Keratinocyte (primary cell): ENCODE data around the gene TDRD3. TPM values are rescaled to one million over a fixed set of nuclear protein-coding genes. Genes with fewer than 3 reads are reported as not detected.

Experiments
- DNase-seq: peaks from one replicate; pipeline ENCODE4 v3.0.0-alpha.2; 2011; ENCODE audit warnings: low read depth, missing footprints, low spot score
- FAIRE-seq: peaks from 2 replicates; lab custom pipeline; 2011; peaks lifted over from hg19 to GRCh38; lab: Jason Lieb, UNC
- H2AFZ ChIP-seq: 2 replicates; pipeline ENCODE4 v1.6.0; 2012; ENCODE audit warnings: low read length, control low read depth, inconsistent platforms; ENCODE audit not compliant: control insufficient read depth
- H3K27ac ChIP-seq: 2 replicates; pipeline ENCODE4 v1.5.1; 2011; ENCODE audit warnings: low read length; ENCODE audit not compliant: control insufficient read depth, insufficient read depth
- H3K27me3 ChIP-seq: 3 replicates; pipeline ENCODE4 v1.6.0; 2011; ENCODE audit warnings: low read length; ENCODE audit not compliant: control insufficient read depth, insufficient read depth; ENCODE audit errors: extremely low read depth
- H3K36me3 ChIP-seq, 2 experiments: 2 replicates in 1 of 2; 3 replicates in 1 of 2; pipeline ENCODE4 v1.5.1; 2011; ENCODE audit warnings: low read length in 2 of 2, mild to moderate bottlenecking in 1 of 2; ENCODE audit not compliant: control insufficient read depth in 2 of 2, insufficient read depth in 2 of 2; ENCODE audit errors: extremely low read depth in 1 of 2
- H3K4me1 ChIP-seq: 3 replicates; pipeline ENCODE4 v1.5.1; 2011; ENCODE audit warnings: low read length; ENCODE audit not compliant: control insufficient read depth, insufficient read depth; ENCODE audit errors: extremely low read depth
- H3K4me2 ChIP-seq: 3 replicates; pipeline ENCODE4 v1.6.0; 2011; ENCODE audit warnings: low read depth, low read length; ENCODE audit not compliant: control insufficient read depth, insufficient read depth; ENCODE audit errors: extremely low read depth
- H3K4me3 ChIP-seq, 3 experiments: fragments of 200-600 bp in 1 of 3; sonication (generic) in 1 of 3; 2 replicates in 2 of 3; 3 replicates in 1 of 3; pipeline ENCODE4 v1.5.1; 2011 to 2016; ENCODE audit warnings: low read length in 3 of 3, mild to moderate bottlenecking in 3 of 3, control low read depth in 2 of 3, inconsistent platforms in 1 of 3, low read depth in 1 of 3, mixed read lengths in 1 of 3, mixed run types in 1 of 3, moderate library complexity in 1 of 3; ENCODE audit not compliant: control insufficient read depth in 2 of 3, insufficient read depth in 2 of 3; ENCODE audit errors: extremely low read depth in 1 of 3
- H3K79me2 ChIP-seq: 2 replicates; pipeline ENCODE4 v1.6.0; 2012; ENCODE audit warnings: low read length; ENCODE audit not compliant: control insufficient read depth, insufficient read depth
- H3K9ac ChIP-seq: 3 replicates; pipeline ENCODE4 v1.6.0; 2011; ENCODE audit warnings: low read length; ENCODE audit not compliant: control insufficient read depth, insufficient read depth; ENCODE audit errors: extremely low read depth
- H3K9me1 ChIP-seq: 3 replicates; pipeline ENCODE4 v1.6.0; 2011; ENCODE audit warnings: low read length; ENCODE audit not compliant: control insufficient read depth, insufficient read depth; ENCODE audit errors: extremely low read depth
- H3K9me3 ChIP-seq: 2 replicates; pipeline ENCODE4 v1.5.1; 2012; ENCODE audit warnings: low read depth, low read length; ENCODE audit not compliant: control insufficient read depth
- H4K20me1 ChIP-seq: 3 replicates; pipeline ENCODE4 v1.6.0; 2011; ENCODE audit warnings: low read length; ENCODE audit not compliant: control insufficient read depth, insufficient read depth; ENCODE audit errors: extremely low read depth
- EZH2 ChIP-seq: IDR thresholded peaks from one replicate; pipeline ENCODE4 v1.6.1; 2012; ENCODE audit warnings: inconsistent platforms, mild to moderate bottlenecking, low read length, moderate library complexity
- dilution Hi-C: fragments of 300-500 bp; cut with MboI; formaldehyde crosslinking; loops from one replicate; pipeline ENCODE4 v1.7.0; 2020; ENCODE audit warnings: low sequenced_read_pairs; ENCODE audit not compliant: extremely low pct_ligation_motif_present
- polyA plus RNA-seq, 5 experiments: library from polyadenylated mRNA; depleted of rRNA in 3 of 5; stranded (reverse) in 3 of 5; stranded (forward) in 1 of 5; unstranded in 1 of 5; fragments of >200 nt; gene quantifications; 1 replicate in 1 of 5; 2 replicates in 3 of 5; 3 replicates in 1 of 5; pipeline versions ENCODE4 v1.2.1 to v1.2.3, GENCODE V29; 2011 to 2012; ENCODE audit warnings: missing spikeins in 2 of 5, low read depth in 1 of 5, low replicate concordance in 1 of 5
- TF ChIP-seq, protein P1 (sequence below), 3 experiments: IDR thresholded peaks in 1 of 3; conservative IDR thresholded peaks in 1 of 3; optimal IDR thresholded peaks in 1 of 3; 2 replicates in 2 of 3; 3 replicates in 1 of 3; pipeline versions ENCODE3 to v1.5.1; 2011; ENCODE audit warnings: low read length in 3 of 3, mild to moderate bottlenecking in 3 of 3, moderate library complexity in 2 of 3, control low read depth in 1 of 3, inconsistent platforms in 1 of 3; ENCODE audit not compliant: insufficient read depth in 2 of 3; ENCODE audit errors: extremely low read depth in 1 of 3

The TDRD3 gene
- polyA plus RNA-seq, 1 donor (not counting 4 experiments of a cell fraction or from before 2014, with no cell fraction given), result 10.7 TPM

DNA sequence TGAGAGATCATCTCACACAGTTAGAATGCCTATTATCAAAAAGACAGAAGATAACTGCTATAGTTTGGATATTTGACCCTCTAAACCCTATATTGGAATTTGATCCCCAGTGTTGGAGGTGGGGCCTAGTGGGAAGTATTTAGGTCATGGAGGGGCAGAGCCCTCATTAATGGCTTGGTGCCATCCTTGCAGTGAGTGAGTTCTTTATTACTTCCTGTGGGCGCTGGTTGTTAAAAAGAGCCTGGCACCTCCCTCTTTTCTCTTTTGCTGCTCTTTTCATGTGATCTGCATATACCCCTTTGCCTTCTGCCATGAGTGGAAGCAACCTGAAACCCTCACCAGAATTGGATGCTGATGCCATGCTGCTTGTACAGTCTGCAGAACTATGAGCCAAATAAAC is 66.8 kb downstream of the TDRD3 start:
- no peak for DNase-seq
- Histone ChIP-seq H2AFZ (no peak overlapping the region), H3K27me3 (no peaks in the 10 kb centered on the region), H3K9ac (no peak overlapping the region), H3K9me3 (no peaks in the 10 kb centered on the region), H3K9me1 (no peaks in the 10 kb centered on the region), H4K20me1 (no peaks in the 10 kb centered on the region), H3K4me2 (no peak overlapping the region), H3K27ac (no peak overlapping the region), H3K4me1 (no peaks in the 10 kb centered on the region), H3K79me2 (no peaks in the 10 kb centered on the region), H3K4me3 (no peak overlapping the region), H3K36me3 (no peaks in the 10 kb centered on the region)
- no peak for FAIRE-seq
- dilution Hi-C loops, result no loop called here
- no peak for TF ChIP-seq EZH2
- TF ChIP-seq, protein P1, sequence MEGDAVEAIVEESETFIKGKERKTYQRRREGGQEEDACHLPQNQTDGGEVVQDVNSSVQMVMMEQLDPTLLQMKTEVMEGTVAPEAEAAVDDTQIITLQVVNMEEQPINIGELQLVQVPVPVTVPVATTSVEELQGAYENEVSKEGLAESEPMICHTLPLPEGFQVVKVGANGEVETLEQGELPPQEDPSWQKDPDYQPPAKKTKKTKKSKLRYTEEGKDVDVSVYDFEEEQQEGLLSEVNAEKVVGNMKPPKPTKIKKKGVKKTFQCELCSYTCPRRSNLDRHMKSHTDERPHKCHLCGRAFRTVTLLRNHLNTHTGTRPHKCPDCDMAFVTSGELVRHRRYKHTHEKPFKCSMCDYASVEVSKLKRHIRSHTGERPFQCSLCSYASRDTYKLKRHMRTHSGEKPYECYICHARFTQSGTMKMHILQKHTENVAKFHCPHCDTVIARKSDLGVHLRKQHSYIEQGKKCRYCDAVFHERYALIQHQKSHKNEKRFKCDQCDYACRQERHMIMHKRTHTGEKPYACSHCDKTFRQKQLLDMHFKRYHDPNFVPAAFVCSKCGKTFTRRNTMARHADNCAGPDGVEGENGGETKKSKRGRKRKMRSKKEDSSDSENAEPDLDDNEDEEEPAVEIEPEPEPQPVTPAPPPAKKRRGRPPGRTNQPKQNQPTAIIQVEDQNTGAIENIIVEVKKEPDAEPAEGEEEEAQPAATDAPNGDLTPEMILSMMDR (optimal IDR thresholded peaks at IDR 0.05 in 1 of 3, IDR thresholded peaks at IDR 0.05 in 1 of 3, conservative IDR thresholded peaks at IDR 0.05 in 1 of 3; ENCODE audit: extremely low read depth in 1 of 3, insufficient read depth in 2 of 3, low read length in 3 of 3), result no peak

DNA sequence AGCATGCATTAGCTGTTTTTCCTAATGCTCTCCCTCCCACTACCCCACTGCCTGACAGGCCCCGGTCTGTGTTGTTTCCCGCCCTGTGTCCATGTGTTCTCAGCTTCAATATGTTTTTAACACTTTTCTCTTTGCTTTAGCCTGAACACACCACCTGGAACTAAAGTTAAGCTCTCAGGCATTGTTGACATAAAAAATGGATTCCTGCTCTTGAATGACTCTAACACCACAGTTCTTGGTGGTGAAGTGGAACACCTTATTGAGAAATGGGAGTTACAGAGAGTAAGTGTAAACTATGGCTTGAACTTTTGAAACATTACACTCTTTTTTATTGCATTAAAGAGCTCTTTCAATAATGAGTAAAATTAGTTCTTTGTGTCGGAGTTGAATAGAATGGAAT is 70.1 kb downstream of the TDRD3 start:
- FAIRE-seq (no peak), DNase-seq (no peak)
- Histone ChIP-seq H4K20me1 (no peaks in the 10 kb centered on the region), H3K4me3 (no peak overlapping the region), H3K9me3 (no peaks in the 10 kb centered on the region), H3K27ac (no peak overlapping the region), H3K9me1 (no peaks in the 10 kb centered on the region), H2AFZ (no peak overlapping the region), H3K36me3 (no peaks in the 10 kb centered on the region), H3K79me2 (no peaks in the 10 kb centered on the region), H3K27me3 (no peaks in the 10 kb centered on the region), H3K4me2 (no peak overlapping the region), H3K4me1 (no peaks in the 10 kb centered on the region), H3K9ac (no peak overlapping the region)
- TF ChIP-seq, protein P1 (optimal IDR thresholded peaks at IDR 0.05 in 1 of 3, IDR thresholded peaks at IDR 0.05 in 1 of 3, conservative IDR thresholded peaks at IDR 0.05 in 1 of 3; ENCODE audit: extremely low read depth in 1 of 3, insufficient read depth in 2 of 3, low read length in 3 of 3), result no peak
- no peak for TF ChIP-seq EZH2
- dilution Hi-C loops, result no loop called here
